Choroid plexus epithelial cell (primary cell): Measurements from ENCODE around the gene COL19A1.

Experiments used
- DNase-seq: peaks from one replicate; pipeline ENCODE4 v3.0.0-alpha.2; 2010; ENCODE audit warnings: low read depth
- H3K4me3 ChIP-seq: 2 replicates; pipeline ENCODE4 v1.5.1; 2011; ENCODE audit warnings: low read depth, mild to moderate bottlenecking, control low read depth, low read length, moderate library complexity
- CTCF ChIP-seq: conservative IDR thresholded peaks from 2 replicates; pipeline ENCODE4 v1.5.1; 2011; ENCODE audit warnings: low read depth, mild to moderate bottlenecking, control low read depth, inconsistent platforms, low read length, moderate library complexity

Gene COL19A1

GRCh38 chr6:69878795-69879194 lies 12.4 kb downstream of the COL19A1 start:
- H3K4me3 ChIP-seq = no peak overlapping the region
- no peak for DNase-seq
- no peak for TF ChIP-seq CTCF

- DNase-seq = no peak
- TF ChIP-seq CTCF = no peak
- no peak overlapping the region for H3K4me3 ChIP-seq
Measured at GRCh38 chr6:69880601-69881000, 14.2 kb downstream of the COL19A1 start.

- DNase-seq = no peak
- H3K4me3 ChIP-seq = no peak overlapping the region
- no peak for TF ChIP-seq CTCF
Measured at GRCh38 chr6:69881322-69882151, 15.2 kb downstream of the COL19A1 start.

- no peak for DNase-seq
- TF ChIP-seq CTCF = no peak
- no peak overlapping the region for H3K4me3 ChIP-seq
Measured at GRCh38 chr6:69883551-69883950, 17.2 kb downstream of the COL19A1 start.

GRCh38 chr6:69884231-69884630 lies 17.9 kb downstream of the COL19A1 start:
- no peak overlapping the region for H3K4me3 ChIP-seq
- DNase-seq = no peak
- TF ChIP-seq CTCF = no peak

- DNase-seq = peak; percentile 53
- TF ChIP-seq CTCF = no peak
- H3K4me3 ChIP-seq = no peak overlapping the region
Measured at GRCh38 chr6:69887026-69887425, 20.7 kb downstream of the COL19A1 start.
